Epithelial cell of esophagus (primary cell): ENCODE measurements around the gene NCBP2L.

Source experiments
- DNase-seq: peaks from one replicate; pipeline ENCODE4 v3.0.0; 2010; ENCODE audit warnings: low read depth
- H3K4me3 ChIP-seq: 2 replicates; pipeline ENCODE4 v1.5.1; 2011; ENCODE audit warnings: mild to moderate bottlenecking, low read length, control low read depth
- TF ChIP-seq, protein P1 (sequence below): IDR thresholded peaks from 2 replicates; pipeline ENCODE4 v1.5.1; 2011; ENCODE audit warnings: low read depth, mild to moderate bottlenecking, low read length, control low read depth, inconsistent platforms; ENCODE audit not compliant: insufficient read depth; ENCODE audit errors: missing control alignments

The NCBP2L gene

DNA sequence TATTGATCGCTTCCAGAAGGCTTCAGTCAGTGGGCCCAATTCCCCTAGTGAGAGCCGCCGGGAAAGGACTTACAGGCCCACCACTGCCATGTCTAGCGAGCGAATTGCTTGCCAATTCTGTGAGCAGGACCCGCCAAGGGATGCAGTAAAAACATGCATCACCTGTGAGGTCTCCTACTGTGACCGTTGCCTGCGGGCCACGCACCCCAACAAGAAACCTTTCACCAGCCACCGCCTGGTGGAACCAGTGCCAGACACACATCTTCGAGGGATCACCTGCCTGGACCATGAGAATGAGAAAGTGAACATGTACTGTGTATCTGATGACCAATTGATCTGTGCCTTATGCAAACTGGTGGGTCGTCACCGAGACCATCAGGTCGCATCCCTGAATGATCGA lies 63.4 kb downstream of the NCBP2L start:
- DNase-seq = no peak
- TF ChIP-seq, protein P1, sequence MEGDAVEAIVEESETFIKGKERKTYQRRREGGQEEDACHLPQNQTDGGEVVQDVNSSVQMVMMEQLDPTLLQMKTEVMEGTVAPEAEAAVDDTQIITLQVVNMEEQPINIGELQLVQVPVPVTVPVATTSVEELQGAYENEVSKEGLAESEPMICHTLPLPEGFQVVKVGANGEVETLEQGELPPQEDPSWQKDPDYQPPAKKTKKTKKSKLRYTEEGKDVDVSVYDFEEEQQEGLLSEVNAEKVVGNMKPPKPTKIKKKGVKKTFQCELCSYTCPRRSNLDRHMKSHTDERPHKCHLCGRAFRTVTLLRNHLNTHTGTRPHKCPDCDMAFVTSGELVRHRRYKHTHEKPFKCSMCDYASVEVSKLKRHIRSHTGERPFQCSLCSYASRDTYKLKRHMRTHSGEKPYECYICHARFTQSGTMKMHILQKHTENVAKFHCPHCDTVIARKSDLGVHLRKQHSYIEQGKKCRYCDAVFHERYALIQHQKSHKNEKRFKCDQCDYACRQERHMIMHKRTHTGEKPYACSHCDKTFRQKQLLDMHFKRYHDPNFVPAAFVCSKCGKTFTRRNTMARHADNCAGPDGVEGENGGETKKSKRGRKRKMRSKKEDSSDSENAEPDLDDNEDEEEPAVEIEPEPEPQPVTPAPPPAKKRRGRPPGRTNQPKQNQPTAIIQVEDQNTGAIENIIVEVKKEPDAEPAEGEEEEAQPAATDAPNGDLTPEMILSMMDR = no peak
- H3K4me3 ChIP-seq = no peak overlapping the region

DNA sequence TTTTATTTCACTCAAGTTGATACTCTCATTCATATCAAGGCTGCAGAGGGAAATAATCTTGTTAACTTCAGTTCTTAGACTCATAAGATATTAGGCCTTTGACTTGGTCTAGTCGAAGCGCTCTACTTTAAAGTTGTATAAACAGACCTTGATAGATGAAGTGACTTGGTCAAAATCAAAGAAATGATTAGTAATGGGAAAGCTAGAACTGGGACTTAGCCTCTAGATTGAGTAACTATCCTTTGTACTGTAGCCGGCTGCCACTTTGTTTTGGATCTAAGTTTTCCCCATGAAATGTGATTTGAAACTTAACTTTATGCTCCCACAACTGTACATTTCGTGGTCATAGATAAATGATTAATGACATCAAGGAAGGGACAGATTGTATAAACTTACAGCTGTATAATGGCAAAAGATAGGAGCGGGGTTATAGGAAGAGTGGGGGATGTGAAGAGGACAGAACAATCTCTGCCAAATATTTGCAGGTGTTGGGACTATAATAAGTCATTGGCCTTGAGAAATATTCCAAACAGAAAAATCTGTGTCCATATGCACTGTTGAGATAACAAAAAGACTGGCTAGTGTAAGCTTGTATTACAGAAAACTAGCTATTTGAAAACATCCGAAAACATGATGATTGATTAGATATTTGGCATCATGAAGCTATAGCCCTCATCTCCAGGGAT lies 65.3 kb downstream of the NCBP2L start:
- no peak for DNase-seq
- no peak overlapping the region for H3K4me3 ChIP-seq

More for the DNA sequence above, 65.3 kb downstream of the NCBP2L start:
- TF ChIP-seq, protein P1 = no peak
